LHCN-M2 (cell line): ENCODE results near the gene ZBTB1. TPM values are rescaled to one million over a fixed set of nuclear protein-coding genes. Genes with fewer than 3 reads are reported as not detected.
"Not testable (repeated sequence)": the region's sequence is repeated elsewhere in the genome, so short reads cannot be mapped to it uniquely, and the experiment has no call there.

Experiments used
- DNase-seq: peaks from one replicate; pipeline ENCODE4 v3.0.0-alpha.2; 2012; ENCODE audit warnings: low read depth
- total RNA-seq: library from RNA; depleted of rRNA; stranded (reverse); fragments of >200 nt; gene quantifications from 2 replicates; pipeline ENCODE4 v1.2.3, GENCODE V29; 2014

ZBTB1 gene
- total RNA-seq, 1 experiment from 2014 or later = 54.2 TPM

GRCh38 chr14:64495252-64495651 lies 9.3 kb upstream of the ZBTB1 start:
- no peak for DNase-seq

DNA sequence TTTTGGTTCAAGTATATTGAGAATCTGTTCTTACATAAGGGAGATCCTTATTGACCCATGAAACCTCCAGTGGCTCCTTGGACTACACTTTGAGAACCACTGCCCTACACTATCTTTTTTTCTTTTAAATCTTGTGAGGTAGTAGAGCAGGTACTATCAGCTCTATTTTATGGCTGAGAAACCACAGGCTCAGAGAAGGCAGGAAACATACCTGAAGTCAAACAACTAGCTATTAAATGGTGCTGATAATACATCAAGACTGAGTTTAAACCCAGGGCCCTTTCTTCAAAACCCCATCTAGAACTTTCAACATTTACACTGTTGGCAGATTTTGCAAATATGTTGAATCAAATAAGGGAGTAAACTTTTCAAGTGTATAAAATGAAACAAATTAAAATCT lies 7.8 kb upstream of the ZBTB1 start:
- DNase-seq = no peak

DNA sequence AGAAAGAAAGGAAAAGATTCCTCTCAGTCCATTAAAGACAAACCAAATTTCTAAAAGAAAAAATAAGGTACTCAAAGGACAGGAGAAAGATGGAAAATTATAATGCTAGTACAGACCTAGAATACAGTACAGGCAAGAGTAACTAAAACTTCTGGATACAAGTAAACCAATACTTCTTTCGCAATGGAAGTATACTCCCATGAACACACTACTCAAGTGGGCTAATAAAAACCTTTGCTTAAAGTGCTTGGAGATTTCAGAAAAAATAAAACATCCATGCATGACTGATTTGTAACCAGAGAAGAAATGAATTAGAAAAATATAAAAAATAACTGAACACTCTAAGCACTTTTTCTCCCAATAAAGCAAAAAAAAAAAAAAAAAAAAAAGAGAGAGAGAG lies 4.5 kb upstream of the ZBTB1 start:
- no peak for DNase-seq

- DNase-seq = peak; percentile 84
Observed at GRCh38 chr14:64501411-64502171, 3.0 kb upstream of the ZBTB1 start.

DNA sequence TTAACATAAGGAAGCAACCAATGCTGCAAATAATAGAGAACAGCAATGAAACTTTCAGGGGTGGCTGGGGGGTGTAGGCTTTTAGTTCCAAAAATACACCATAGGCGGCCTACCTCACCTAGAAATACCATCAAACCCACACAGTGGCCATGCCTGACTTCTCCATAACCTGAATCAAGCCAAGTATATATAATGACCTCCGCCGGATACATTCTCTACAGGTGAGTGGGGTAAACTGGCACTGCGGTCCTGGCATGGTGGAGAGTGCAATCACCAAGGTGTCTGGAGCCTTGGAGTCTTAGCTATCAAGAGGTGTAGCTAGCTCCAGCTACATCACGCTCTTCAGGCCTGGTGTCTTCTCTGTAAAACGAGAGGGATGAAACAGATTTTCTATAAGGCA lies 2.1 kb upstream of the ZBTB1 start:
- no peak for DNase-seq

DNA sequence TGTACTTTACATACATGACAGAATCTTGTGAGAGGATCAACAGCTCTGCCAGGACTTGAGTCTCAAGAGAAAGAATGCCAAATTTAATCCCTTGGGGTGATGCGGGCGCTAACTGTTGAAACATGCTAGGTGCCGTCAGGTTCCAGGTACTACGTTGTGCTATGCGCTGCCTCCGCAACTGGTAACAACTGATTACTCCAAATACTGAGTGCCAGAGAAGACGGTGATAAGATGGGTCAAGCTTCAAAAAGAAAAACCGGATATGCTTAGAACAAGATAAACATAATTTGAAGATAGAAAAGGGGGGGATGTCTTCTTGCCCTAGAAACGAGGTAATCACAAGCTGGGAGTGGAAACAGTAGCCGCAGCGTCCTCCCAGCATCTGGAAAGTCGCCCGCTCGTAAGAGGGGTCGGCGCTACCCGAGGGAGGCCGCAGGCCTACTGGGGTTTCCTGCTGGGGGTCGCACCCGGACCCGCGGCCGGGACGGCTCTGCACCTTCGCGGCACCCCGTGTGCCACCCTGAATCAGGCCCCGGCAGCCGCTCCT lies 1.6 kb upstream of the ZBTB1 start:
- no peak for DNase-seq

GRCh38 chr14:64503434-64504309 lies 898 bp upstream of the ZBTB1 start, which contains the start of gene ZBTB25:
ZBTB25 (minus strand) TSS chr14:64503838; CDS start chr14:64490533, 13,305 bp downstream.
- DNase-seq = peak; percentile 91

DNA sequence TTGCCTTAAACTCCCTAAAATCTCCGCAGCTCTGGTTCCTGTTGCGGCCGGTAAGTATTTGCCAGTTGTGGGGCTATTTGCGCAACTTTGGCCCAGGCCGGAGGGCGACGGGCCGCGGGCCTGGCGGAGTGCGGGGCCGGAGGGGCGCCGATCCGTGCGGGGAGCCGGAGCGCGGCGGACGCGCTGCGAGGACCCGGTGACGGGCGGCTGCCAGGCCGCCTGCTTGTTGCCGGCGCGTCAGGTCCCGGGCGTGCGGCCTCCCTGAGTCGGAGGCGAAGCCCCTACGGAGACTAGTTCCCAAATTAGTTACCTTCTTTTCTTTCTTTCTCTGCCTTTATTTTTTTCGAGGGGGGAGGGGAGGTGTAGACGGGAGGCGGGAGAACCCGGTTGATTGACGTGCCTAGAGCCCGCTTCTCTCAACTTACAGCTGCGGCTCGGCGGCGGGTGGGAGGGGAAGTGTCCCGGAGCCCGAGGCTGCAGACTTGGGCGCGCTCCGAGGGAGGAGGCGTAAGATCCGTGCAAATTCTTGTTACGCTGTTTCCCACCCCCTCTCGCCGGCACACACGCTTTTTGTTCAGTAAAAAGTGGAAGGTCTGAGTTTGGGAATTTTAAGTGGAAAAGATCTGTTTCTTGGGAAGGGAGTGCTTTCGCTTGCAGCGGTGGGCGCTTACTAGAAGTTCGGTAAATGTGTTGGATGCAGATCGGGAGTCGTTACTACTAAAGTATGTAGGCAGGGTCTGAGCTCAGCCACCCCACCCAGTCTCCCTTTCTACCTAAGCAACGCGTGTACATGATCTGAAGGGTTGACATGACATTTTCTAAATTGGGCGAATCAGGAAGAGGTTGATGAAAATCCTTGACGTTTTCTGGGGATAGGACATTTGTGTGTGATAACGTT lies 576 bp downstream of the ZBTB1 start:
- DNase-seq = peak; percentile 85

- DNase-seq = no peak
Observed at GRCh38 chr14:64506721-64507120, 2.2 kb downstream of the ZBTB1 start.

- peak; percentile 53 for DNase-seq
Observed at GRCh38 chr14:64507376-64508156, 3.0 kb downstream of the ZBTB1 start.

DNA sequence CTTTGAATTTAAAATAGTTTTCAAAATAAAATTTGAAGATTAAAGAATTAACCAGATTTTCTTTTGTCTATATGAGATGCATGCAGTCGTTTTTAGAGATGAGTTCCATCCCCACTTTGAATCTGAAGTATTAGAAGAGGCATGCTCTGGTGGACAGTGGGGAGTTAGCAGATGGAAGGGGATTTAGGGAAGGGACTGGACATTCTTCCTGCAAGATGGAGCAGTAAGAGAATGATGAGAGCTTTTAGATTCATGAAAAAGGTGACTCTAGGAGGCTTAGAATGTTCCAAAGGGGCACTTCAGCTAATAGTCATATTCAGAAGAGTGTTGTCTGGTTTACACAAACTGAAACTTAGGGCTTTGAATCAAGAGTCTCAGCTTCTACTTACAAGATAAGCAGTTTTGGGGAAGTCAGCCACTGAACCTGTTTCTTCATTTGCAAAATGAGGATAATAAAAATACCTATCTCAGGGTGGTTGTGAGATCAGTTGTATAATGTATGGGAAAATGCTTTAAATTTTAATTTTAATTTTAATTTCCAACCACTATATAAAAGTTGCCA lies 3.7 kb downstream of the ZBTB1 start:
- no peak for DNase-seq

DNA sequence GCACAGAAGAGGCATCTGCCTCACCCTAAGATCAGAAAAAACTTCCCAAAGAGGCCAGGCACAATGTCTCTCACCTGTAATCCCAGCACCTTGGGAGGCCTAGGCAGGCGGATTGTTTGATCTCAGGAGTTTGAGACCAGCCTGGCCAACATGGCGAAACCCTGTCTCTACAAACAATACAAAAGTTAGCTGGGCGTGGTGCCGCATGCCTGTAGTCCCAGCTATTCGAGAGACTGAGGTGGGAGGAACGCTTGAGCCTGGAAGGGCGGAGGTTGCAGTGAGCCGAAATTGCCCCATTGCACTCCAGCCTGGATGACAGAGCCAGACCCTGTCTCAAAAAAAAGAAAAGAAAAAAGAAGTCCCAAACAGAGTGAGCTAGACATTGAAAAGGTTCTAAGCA lies 4.5 kb downstream of the ZBTB1 start:
- DNase-seq = no peak

GRCh38 chr14:64510825-64511671 lies 6.5 kb downstream of the ZBTB1 start:
- DNase-seq = peak; percentile 65

DNA sequence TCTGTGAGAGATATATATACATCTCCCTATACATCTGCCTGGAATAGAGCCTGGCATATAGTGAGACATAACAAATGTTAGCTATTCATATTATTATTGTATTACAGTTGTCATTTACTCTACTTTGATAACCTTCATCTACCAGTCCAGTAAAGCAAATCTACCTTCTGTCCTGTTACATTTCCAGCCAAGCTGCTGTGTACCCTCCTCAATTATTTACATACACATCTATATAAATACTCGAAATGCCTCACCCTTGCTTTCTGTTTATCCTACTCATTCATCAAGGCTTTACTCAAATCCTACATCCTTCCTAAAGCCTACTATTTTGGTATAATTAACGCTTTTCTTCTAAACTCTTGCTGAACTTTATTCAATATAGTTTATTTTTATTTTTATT lies 8.7 kb downstream of the ZBTB1 start:
- DNase-seq = no peak

DNA sequence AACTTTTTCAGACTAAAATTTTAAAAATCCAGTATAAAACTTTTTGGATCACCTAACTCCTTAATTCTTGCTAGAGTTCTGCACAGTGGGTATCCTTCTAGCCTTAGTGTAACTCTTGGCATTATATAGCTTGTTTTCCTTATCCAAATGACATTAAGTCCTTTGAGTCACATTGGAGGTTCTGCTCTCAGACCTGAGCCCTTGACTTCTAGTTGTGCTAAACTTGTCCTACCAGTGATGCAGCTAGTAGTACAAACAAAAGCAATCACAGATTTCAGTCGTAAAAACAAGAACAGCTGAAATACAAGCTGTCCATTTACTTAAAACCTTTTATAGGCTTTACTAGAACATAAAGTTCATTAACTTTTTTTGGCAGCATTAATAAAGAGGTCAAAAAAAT lies 10.5 kb downstream of the ZBTB1 start:
- DNase-seq = no peak

DNA sequence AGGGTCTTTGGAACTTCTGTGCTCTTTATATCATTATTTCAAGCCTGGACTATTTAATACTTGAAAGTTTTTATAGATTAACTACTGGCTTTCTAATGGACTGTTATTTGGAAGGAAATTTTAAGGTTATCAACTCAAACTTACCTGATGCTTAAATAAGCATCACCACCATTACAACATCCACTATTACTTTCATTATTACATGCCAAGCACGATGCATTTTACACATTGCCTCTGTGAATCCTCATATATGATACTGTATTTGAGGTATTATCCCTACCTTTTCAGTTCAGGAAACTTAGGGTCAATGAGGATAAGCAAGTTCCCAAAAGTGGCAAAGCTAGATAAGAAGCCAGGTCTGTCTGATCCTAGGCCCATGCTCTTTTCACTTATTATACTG lies 12.4 kb downstream of the ZBTB1 start:
- DNase-seq = no peak

DNA sequence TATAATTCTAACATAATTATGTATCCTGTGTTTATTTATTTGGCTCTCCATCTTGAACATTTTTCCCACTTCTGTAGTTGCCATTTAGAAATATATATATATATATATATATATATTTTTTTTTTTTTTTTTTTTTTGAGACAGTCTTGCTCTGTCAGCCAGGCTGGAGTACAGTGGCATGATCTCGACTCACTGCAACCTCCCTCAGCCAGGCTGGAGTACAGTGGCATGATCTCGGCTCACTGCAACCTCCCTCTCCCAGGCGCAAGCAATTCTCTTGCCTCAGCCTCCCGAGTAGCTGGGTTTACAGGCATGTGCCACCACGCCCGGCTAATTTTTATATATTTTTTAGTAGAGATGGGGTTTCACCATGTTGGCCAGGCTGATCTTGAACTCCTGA lies 13.1 kb downstream of the ZBTB1 start:
- DNase-seq = not testable (repeated sequence)

- no peak for DNase-seq
Observed at GRCh38 chr14:64518229-64518628, 13.7 kb downstream of the ZBTB1 start.

GRCh38 chr14:64520699-64521098 lies 16.1 kb downstream of the ZBTB1 start:
- no peak for DNase-seq
